HG02588 (cell line): ENCODE measurements around the gene NHERF2.

Experiments used
- ATAC-seq: cut with Tn5 transposase; IDR thresholded peaks from one replicate; pipeline ENCODE4 v1.9.1; 2021; ENCODE audit warnings: mild to moderate bottlenecking, moderate library complexity; ENCODE audit not compliant: unreplicated experiment

NHERF2 gene

DNA sequence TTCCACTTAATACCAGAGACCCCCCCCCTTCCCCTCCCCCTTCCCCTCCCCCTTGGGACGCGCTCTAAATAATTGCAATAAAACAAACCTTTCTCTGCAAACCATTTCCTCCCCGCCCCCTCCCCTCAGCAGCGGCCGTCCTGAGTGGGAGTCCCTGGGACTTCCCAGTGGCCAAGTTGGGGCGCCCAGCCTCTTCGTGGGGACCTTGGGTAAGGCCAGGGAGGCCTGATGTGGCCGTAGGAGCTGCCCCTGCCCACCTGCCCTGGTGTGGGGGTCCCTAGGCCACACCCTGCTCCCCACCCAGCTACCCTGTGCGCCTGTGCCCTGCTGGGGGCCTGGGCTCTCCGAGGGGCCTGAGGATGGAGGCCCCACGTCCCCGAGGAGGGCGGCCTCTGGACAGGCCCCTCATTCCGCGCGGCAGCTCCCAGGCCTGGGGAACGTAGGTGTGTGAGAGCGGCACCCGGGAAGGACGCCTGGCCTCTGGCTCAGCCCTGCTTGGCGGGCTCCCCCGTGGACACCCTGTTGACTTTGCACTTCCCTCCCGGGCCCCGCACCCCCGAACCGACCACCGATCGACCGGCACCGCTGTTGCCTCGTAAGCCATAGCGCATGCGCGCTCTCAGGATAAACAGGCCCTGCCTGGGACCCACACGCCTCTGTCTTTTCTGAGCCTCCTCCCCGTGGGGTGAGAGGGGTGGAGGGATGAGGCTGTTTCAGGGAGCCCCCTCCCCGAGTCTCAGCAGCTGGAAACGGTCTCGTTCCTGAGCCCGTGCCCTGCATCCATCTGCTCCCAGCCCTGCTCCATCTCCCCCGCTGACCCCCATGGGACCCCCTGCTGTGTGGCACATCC, 11.9 kb downstream of the NHERF2 start:
- no peak for ATAC-seq

DNA sequence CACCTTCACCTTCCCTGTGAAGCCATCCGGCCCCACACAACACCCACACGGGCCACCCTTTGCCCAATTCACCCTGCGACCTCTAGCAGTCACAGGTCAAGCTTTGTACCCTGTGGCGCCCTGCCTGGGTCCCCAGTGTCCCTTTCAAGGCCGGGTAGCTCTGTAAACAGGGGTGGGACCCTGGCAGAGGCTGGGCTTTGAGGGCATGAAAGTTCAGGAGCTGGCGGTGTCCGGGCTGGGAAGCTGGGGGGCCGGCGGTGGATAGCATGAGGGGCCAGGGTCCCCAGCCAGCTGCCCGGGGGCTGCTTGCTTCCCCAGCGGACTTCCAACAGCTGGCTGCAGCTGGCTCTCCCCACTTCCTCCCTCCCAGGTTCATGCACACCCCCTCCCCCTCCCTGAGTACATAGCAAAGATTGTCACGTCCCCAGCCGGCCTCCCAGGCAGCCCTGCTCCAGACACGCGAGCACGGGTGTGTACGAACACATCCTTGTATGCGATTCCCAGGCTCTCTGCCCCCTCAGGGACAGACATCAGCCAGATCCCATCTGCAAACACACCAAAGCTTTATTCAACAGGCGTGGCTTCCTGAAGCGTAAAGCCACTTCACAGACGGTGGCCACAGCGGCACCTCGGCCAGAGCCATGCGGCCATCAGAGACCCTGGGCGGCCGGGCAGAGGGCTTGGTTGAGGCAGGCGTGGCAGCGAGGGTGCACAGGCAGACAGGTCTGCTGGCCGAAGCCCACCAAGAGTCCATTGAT, 12.8 kb downstream of the NHERF2 start:
- no peak for ATAC-seq

DNA sequence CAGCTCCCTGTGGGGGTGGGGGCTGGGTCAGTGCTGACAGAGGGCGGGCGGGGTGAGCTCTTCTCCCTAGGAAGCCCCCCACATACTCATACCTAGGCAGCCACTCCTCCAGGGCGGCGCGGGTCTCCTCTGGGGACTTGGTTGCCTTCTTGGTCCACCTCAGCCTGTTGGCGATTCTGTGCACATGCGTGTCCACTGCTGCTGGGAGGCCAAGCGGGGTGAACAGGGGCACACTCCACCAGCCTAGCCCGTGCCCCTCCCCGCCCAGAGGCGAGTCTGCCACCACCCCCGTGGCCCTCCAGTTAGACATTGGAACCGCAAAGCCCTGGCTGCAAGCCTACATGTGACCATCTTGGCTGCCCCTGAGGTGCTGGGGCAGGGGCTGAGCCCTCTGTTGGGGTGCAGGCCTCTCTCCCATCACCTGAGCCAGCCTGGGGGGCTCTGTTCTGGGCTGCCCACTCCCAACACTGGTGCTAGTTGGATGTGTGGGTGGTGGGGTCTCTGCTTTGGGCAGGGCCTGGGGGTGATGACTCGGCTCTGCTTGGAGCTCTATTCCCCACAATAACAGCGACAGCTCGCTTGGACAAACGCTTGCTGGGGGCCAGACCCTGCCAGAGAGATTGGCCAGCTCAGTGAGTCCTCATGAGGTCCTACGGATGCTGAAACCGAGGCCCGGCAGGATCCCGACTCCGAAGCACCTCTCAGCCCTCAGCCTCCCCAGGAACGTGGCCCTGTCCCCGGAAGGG, 13.5 kb downstream of the NHERF2 start:
- no peak for ATAC-seq

DNA sequence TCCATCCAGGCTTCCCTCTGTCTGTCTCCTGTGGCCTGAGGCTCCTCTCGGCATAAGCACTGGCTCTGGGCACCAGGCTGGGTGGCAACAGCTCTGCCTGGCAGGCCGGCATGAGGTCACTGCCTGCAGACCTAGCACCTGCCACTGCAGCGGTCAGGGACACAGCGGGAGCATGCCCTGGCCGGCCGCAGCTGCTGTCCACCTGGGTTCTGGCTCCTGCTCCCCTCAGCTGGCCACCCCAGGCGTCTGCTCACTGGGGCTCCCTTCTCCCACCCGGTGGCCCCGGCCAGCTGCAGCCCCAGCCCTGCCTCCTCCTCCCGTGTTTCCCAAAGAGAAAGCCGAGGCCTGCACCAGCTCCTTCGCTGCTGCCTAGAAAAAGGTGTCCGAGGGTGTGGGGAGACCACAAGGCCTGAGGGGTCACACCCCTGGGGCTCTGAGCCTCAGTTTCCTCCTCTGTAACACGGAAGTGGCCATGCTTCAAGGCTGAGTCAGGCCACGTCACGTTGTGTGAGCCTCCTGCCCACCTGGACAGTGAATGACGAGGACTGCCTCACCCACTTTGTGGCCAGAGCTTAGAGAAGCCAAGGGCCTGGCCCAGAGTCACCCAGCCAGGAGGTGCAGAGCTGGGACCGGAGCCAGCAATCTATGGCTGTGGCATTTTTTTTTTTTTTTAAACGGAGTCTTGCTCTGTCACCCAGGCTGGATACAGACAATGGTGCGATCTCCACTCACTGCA, 14.3 kb downstream of the NHERF2 start:
- no peak for ATAC-seq

GRCh38 chr16:2042171-2042985, 15.7 kb downstream of the NHERF2 start:
- no peak for ATAC-seq

DNA sequence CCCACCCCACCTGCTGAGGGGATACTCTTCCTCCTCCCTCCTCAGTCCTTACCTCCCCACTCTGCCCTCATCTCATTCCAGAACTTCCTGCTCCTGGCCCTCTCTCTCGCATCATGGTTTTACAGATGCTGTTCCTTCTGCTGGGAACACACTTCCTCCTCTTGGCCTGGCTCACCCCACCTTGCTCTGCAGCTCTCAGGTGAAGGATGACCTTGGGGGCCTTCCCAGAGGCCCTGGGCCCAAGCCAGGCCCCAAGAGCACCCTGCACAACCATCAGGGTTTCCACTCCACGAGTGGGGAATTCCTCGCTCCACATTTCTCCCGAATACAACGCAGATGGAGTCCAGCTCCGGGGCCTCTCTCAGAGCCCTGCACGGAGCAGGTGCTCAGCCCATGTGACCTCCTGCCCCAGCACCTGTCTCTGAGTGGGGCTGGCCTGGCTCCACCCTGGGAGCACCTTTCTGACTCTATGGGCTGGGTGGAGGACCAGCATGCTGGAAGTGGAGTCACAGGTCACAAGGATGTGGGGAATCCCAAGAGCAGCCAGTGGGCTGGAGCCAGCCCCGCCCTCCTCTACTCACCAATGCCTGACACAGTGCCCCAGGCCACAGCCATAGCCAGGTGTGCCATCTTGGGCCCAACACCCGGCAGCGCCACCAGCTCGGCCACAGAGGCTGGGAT, 16.4 kb downstream of the NHERF2 start:
- ATAC-seq, result no peak

- no peak for ATAC-seq
Observed at GRCh38 chr16:2043667-2044451, 17.2 kb downstream of the NHERF2 start.

DNA sequence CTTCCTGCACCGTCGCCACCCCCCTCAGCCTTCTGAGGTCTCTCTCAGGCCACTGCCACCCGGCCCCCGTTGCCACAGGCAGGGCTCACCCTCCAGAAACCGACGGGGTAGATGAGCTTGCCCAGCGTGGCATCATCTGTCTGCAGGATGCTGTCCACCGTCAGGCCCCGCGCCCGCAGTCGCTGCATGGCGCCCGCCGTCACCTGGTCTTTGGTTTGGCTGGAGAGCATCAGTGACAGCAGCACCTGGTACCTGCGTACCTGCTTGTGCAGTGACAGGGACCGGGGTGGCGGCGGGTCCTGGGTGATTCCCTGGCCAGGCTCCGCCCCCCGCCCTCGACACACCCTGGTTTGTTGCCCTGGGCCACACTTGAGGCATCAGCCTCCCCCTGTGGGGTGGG, 17.8 kb downstream of the NHERF2 start:
- ATAC-seq, result no peak

DNA sequence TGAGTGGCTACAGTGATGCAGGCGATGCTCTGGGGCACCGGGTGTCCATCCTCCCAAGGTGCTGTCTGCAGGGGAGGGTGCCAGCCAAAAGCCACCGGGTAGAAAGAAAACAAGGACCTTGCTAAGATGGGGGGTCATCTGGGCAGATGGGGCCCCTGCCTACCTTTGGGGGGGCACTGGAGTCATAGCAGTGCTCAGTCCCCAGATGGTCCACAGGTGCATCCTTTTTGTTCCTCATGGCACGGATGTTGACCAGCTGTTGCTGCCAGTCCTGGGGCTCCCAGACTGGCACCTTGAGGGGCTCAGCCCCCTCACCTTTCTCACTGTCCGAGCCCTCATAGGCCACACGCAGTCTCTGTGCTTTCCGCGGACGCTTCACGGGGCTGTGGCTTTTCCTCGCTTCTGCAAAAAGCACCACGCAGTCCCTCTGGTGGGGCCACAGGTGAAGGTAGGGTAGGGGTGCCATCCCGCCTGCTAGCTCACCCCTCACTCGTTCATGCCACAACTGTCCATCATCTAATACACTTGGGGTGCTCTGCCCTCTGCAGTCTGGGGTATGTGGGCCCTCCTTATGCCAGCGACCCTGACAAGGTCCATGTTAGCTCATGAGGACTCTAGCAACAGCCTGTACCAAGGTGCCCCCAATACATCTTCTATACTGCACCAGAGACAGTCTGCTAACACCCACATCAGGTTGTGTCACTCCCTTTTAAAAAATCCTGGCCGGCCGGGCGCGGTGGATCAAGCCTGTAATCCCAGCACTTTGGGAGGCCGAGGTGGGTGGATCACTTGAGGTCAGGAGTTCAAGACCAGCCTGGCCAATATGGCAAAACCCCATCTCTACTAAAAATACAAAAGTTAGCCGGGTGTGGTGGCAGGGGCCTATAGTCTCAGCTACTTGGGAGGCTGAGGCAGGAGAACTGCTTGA, 19.5 kb downstream of the NHERF2 start:
- ATAC-seq, result no peak

GRCh38 chr16:2046893-2047329, 20.2 kb downstream of the NHERF2 start:
- ATAC-seq, result no peak

DNA sequence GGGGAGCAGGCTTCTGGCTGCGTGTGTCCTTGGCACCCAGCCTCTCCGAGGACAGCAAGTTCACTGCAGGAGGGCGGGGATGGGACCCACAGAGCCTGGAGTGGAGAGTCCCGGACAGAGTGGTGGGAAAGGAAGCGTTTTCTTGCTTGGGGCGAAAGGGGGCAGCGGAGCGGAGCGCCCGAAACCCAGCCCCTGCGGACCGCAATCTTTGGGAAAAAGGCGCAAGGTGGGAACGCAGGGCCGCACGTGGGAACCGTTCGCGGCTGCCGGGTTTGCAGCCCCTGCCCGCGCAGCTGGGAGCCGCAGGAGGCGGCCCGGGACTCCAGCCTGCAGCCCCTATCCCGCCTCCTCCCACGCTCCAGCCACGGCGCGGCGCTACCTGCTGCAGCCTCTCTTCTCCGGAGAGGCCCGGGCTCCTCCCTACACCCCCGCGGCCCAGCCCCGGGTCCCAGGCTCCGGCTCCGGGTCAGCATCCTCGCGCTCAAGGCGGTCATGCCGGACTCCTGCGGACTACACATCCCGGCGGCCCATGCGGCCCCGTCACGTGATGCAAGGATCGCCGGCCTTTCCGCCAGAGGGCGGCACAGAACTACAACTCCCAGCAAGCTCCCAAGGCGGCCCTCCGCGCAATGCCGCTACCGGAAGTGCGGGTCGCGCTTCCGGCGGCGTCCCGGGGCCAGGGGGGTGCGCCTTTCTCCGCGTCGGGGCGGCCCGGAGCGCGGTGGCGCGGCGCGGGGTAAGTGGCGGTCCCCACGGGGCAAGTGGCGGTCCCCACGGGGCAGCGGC, 20.8 kb downstream of the NHERF2 start, which contains the start of the genes NTHL1 and TSC2:
TSS of gene NTHL1 (minus strand) at position 505 of the 786 bp plus-strand sequence. CDS start at position 494, 11 bp downstream.
TSS of gene TSC2 (plus strand) at position 656 of the 786 bp plus-strand sequence. CDS start 631 bp downstream, outside the sequence.
- peak; percentile 88 for ATAC-seq

GRCh38 chr16:2048116-2048543, 21.4 kb downstream of the NHERF2 start:
- no peak for ATAC-seq

DNA sequence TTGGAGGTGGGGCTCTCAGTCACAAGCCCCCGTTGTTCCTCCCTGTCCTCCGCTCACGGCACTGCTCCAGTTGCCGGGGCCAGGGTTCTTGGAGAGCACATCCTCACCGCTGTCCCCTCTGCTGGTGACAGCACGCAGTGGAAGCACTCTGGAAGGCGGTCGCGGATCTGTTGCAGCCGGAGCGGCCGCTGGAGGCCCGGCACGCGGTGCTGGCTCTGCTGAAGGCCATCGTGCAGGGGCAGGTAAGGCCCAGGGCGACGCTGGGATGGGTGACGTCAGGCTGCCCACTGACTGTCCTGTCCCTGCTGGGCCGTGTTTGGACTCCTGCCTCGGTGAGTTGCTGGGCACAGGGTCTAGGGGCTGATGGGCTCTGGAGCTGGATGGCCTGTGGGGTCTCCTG, 26.5 kb downstream of the NHERF2 start:
- no peak for ATAC-seq

GRCh38 chr16:2053897-2054296, 27.2 kb downstream of the NHERF2 start:
- no peak for ATAC-seq

DNA sequence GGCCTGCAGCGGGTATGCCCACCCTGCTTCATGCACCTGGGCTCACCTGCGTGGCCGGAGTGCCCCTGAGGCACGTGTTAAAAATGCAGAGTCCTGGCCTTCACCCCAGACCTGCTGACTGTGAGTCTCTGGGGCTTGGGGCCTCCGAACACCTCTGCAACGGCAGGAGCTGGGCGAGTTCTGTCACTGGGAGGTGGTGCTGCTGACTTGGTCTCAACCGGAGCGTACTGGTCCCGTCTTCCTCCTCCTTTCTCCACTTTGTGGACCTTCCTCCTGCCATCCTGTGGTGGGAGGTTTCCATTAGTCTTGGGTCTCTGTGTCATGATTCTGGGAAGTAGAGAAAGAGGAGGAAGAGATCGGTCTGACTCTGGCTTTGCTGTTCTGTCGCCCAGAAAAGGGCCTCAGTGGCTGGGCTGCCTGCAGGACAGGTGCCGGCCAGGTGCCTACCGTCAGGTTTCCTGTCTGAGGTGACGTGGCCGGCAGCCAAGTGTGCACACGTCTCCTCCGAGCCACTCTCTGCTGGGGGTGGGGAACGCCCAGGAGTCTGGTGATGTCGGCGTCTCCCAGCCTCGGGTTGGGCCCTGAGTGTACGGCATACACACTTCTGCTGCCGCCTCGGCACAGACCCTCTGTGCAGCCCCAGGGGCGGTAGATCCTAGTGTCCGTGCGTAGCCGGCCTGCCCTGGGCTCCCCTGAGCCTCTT, 28.0 kb downstream of the NHERF2 start:
- ATAC-seq, result no peak

DNA sequence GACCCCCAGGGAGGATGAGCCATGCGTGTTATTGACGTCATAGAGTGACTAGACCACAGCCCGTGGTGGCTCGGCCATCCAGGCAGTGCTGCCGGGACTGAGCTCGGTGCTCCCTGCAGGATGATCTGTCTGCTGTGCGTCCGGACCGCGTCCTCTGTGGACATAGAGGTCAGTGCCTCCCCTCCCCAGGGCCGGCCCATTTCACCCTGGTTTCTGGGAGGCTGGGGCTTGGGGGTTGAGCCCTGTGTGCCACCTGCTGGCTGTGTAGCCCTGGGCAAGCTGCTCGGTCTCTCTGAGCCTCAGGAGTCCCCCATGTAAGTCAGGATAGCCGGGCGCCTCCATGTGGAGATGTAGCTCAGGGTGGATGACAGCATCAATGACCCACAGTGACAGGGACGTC, 29.4 kb downstream of the NHERF2 start:
- ATAC-seq, result no peak
